IPS DF 6.9 (cell line): ENCODE measurements around the gene GLS.

Experiments used
- DNase-seq: peaks from one replicate; pipeline ENCODE4 v3.0.0-alpha.2; 2013; ENCODE audit warnings: low read depth, low spot score
- H3K27ac ChIP-seq: one replicate; pipeline ENCODE4 v1.5.1; 2013; ENCODE audit warnings: low read length, control low read depth
- H3K27me3 ChIP-seq: 2 replicates; pipeline ENCODE4 v1.6.1; 2013; ENCODE audit warnings: mild to moderate bottlenecking, low read length; ENCODE audit not compliant: control insufficient read depth, insufficient read depth
- H3K36me3 ChIP-seq: 2 replicates; pipeline ENCODE4 v1.6.1; 2013; ENCODE audit warnings: low read length; ENCODE audit not compliant: control insufficient read depth, insufficient read depth
- H3K4me1 ChIP-seq: 2 replicates; pipeline ENCODE4 v1.6.1; 2013; ENCODE audit warnings: low read length; ENCODE audit not compliant: control insufficient read depth, insufficient read depth
- H3K4me3 ChIP-seq: 2 replicates; pipeline ENCODE4 v1.5.1; 2013; ENCODE audit warnings: mild to moderate bottlenecking, low read length
- H3K9me3 ChIP-seq: 2 replicates; pipeline ENCODE4 v1.6.1; 2013; ENCODE audit warnings: low read length, inconsistent platforms; ENCODE audit not compliant: control insufficient read depth, insufficient read depth
- WGBS: extraction: QIAGEN DNeasy Blood & Tissue Kit; methylation state at CpG from one replicate; pipeline ENCODE4 v1.1.7; 2013; ENCODE audit warnings: mixed read lengths, missing lambda C conversion rate; ENCODE audit not compliant: insufficient read length, insufficient coverage; 5-methylcytosine and 5-hydroxymethylcytosine counted together

Gene GLS

DNA sequence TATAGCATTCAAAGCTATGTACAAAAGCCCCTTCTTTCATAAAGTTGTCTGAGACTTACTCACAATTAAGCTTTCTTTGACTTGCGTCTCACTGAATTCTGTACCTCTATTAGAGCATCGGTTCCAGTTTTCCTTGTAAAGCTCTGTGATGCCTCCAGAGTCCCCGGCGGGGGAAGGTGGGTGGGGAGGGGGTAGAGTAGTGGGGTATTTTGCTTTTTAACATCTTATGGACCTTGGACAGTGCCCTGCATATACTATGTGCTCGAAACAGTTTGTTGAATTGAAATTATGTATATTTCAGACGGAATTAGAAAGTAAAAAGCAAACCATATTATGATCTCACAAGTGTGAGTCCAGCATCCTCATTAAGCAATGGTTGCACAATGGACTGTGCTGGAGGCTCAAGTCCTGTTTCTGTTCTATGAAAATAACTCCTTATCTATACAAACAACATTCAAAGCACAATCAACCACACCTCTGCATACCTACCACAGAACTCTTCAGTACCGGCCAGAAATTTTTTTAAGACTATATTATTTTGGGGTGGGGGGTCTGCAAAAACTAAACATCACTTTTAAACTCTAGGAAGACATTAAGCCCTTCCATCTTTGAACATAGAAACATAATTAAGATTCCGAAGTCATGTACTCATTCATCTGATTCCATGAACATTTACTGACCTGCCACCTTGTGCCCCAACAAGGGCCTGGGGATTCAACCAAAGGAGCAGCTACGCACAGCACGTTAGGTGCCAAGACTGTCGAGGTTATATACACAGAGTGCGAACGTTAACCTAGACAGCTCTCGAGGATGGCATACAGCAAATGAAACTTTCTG is 132.4 kb downstream of the GLS start:
- peaks cover 2% of the 10 kb centered on the region; the same call in 1 of the 2 replicates for H3K27me3 ChIP-seq
- no peaks in the 10 kb centered on the region for H3K9me3 ChIP-seq
- H3K36me3 ChIP-seq, result no peaks in the 10 kb centered on the region; the same call in 1 of the 2 replicates
- H3K27ac ChIP-seq, result no peak overlapping the region
- DNase-seq, result no peak
- no peaks in the 10 kb centered on the region; the same call in 1 of the 2 replicates for H3K4me1 ChIP-seq
- no CpG with 5 or more reads among the region's 14 CpGs for whole genome bisulfite sequencing
- H3K4me3 ChIP-seq, result peak overlapping the region; percentile 79; the same call in 1 of the 2 replicates

GRCh38 chr2:191013682-191013931 is 133.0 kb downstream of the GLS start:
- no peak overlapping the region for H3K27ac ChIP-seq
- WGBS, result no CpG with 5 or more reads among the region's 14 CpGs

DNA sequence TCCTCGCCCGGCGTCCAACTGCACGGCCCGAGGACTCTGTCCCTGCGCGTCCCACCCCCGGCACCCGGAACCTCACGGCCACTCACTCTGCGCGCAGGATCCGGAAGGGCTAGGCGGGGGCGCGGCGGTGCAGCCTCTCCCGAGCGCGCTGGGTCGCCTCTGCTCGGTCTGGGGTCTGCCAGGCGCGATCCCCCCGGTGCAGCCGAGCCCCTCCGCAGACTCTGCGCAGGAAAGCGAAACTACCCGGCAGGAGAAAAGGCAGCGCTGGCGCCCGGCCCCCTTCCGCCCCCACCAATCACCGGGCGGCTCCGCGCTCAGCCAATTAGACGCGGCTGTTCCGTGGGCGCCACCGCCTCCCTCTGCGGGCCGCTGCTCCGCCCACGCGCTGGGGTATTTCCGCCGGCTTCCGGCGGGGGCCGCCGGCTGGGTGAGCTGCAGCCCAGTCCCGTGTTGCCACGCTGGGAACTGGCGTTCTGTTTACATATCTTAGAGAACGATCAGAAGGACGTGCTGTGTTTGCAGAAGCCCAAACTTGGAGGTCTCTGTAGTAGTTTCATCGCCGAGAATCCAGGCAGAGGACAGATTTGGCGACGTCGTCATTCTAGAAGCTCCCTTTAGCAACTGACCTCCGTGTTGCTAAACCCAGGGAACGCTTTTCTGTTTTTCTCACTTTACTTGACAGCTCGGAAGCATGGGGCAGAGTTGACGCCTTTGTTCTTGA is 133.5 kb downstream of the GLS start, which contains the start of gene STAT1:
Gene STAT1 (minus strand): TSS at position 240 of the 721 bp plus-strand sequence. CDS start 4,168 bp downstream, outside the sequence.
- peak within 1 kb of the TSS; percentile 79; the same call in 1 of the 2 replicates for H3K4me3 ChIP-seq
- H3K9me3 ChIP-seq, result no peaks in the 10 kb centered on the region
- WGBS, result no CpG with 5 or more reads among the region's 68 CpGs
- H3K4me1 ChIP-seq, result no peaks in the 10 kb centered on the region; the same call in 1 of the 2 replicates
- DNase-seq, result peak; percentile 83
- peaks cover 2% of the 10 kb centered on the region; the same call in 1 of the 2 replicates for H3K27me3 ChIP-seq
- H3K27ac ChIP-seq, result no peak within 1 kb of the TSS
- no peaks in the 10 kb centered on the region for H3K36me3 ChIP-seq

More at GRCh38 chr2:191013682-191013931, 133.0 kb downstream of the GLS start:
- DNase-seq, result no peak
- Histone ChIP-seq H3K36me3 (no peaks in the 10 kb centered on the region; the same call in 1 of the 2 replicates), H3K4me3 (peak overlapping the region; percentile 79; the same call in 1 of the 2 replicates), H3K4me1 (no peaks in the 10 kb centered on the region; the same call in 1 of the 2 replicates), H3K9me3 (no peaks in the 10 kb centered on the region), H3K27me3 (peaks cover 2% of the 10 kb centered on the region; the same call in 1 of the 2 replicates)

- peaks cover 2% of the 10 kb centered on the region; the same call in 1 of the 2 replicates for H3K27me3 ChIP-seq
- no peak for DNase-seq
- H3K4me3 ChIP-seq, result peak overlapping the region; percentile 79; the same call in 1 of the 2 replicates
- no peaks in the 10 kb centered on the region for H3K9me3 ChIP-seq
- H3K27ac ChIP-seq, result no peak overlapping the region
- H3K4me1 ChIP-seq, result no peaks in the 10 kb centered on the region; the same call in 1 of the 2 replicates
- no peaks in the 10 kb centered on the region for H3K36me3 ChIP-seq
- WGBS, result no CpG with 5 or more reads among the region's 4 CpGs
These were observed 134.0 kb downstream of the GLS start for GRCh38 chr2:191014653-191015020.
